IPS-18a (cell line): ENCODE measurements around the gene VPS45.
"Not testable (repeated sequence)": the region's sequence is repeated elsewhere in the genome, so short reads cannot be mapped to it uniquely, and the experiment has no call there.

Experiments used
- H3K27ac ChIP-seq: one replicate; pipeline ENCODE4 v1.5.1; 2013; ENCODE audit warnings: low read length
- H3K27me3 ChIP-seq: one replicate; pipeline ENCODE4 v1.6.1; 2013; ENCODE audit warnings: mild to moderate bottlenecking, low read length; ENCODE audit not compliant: control insufficient read depth, insufficient read depth
- H3K36me3 ChIP-seq: one replicate; pipeline ENCODE4 v1.6.1; 2013; ENCODE audit warnings: low read depth, low read length; ENCODE audit not compliant: control insufficient read depth
- H3K4me1 ChIP-seq: one replicate; pipeline ENCODE4 v1.6.1; 2013; ENCODE audit warnings: low read depth, low read length; ENCODE audit not compliant: control insufficient read depth
- H3K4me3 ChIP-seq: one replicate; pipeline ENCODE4 v1.5.1; 2013; ENCODE audit warnings: low read length
- H3K9ac ChIP-seq: one replicate; pipeline ENCODE4 v1.6.1; 2013; ENCODE audit warnings: mild to moderate bottlenecking, low read length, moderate library complexity
- H3K9me3 ChIP-seq: one replicate; pipeline ENCODE4 v1.6.1; 2013; ENCODE audit warnings: low read depth, low read length; ENCODE audit not compliant: control insufficient read depth

VPS45 gene

GRCh38 chr1:150053926-150054325 lies 13.7 kb upstream of the VPS45 start:
- Histone ChIP-seq H3K4me1 (peaks cover 4% of the 10 kb centered on the region), H3K27me3 (no peaks in the 10 kb centered on the region), H3K4me3 (no peak overlapping the region), H3K9me3 (no peaks in the 10 kb centered on the region), H3K9ac (no peak overlapping the region), H3K36me3 (no peaks in the 10 kb centered on the region), H3K27ac (no peak overlapping the region)

GRCh38 chr1:150055507-150055906 lies 12.1 kb upstream of the VPS45 start:
- H3K4me3 ChIP-seq, H3K27ac ChIP-seq, H3K27me3 ChIP-seq, H3K4me1 ChIP-seq, H3K9me3 ChIP-seq, H3K9ac ChIP-seq, H3K36me3 ChIP-seq: not testable (repeated sequence)

- Histone ChIP-seq H3K36me3 (no peaks in the 10 kb centered on the region), H3K27me3 (no peaks in the 10 kb centered on the region), H3K9ac (no peak overlapping the region), H3K4me1 (no peaks in the 10 kb centered on the region), H3K9me3 (no peaks in the 10 kb centered on the region), H3K27ac (no peak overlapping the region), H3K4me3 (no peak overlapping the region)
Observed at GRCh38 chr1:150056407-150056806, 11.2 kb upstream of the VPS45 start.

GRCh38 chr1:150060260-150060659 lies 7.3 kb upstream of the VPS45 start:
- Histone ChIP-seq H3K9ac (no peak overlapping the region), H3K36me3 (no peaks in the 10 kb centered on the region), H3K9me3 (no peaks in the 10 kb centered on the region), H3K4me3 (no peak overlapping the region), H3K27ac (no peak overlapping the region), H3K27me3 (no peaks in the 10 kb centered on the region), H3K4me1 (no peaks in the 10 kb centered on the region)

- no peaks in the 10 kb centered on the region for H3K36me3 ChIP-seq
- H3K9me3 ChIP-seq = no peaks in the 10 kb centered on the region
- no peak overlapping the region for H3K4me3 ChIP-seq
- no peak overlapping the region for H3K9ac ChIP-seq
- no peak overlapping the region for H3K27ac ChIP-seq
- peaks cover 9% of the 10 kb centered on the region for H3K4me1 ChIP-seq
- no peaks in the 10 kb centered on the region for H3K27me3 ChIP-seq
Observed at GRCh38 chr1:150061632-150062101, 5.9 kb upstream of the VPS45 start.

GRCh38 chr1:150062113-150062512 lies 5.5 kb upstream of the VPS45 start:
- no peak overlapping the region for H3K27ac ChIP-seq
- H3K4me3 ChIP-seq = no peak overlapping the region
- H3K36me3 ChIP-seq = no peaks in the 10 kb centered on the region
- H3K9me3 ChIP-seq = no peaks in the 10 kb centered on the region
- no peaks in the 10 kb centered on the region for H3K27me3 ChIP-seq
- H3K4me1 ChIP-seq = peaks cover 9% of the 10 kb centered on the region
- no peak overlapping the region for H3K9ac ChIP-seq

- H3K36me3 ChIP-seq = peaks cover 3% of the 10 kb centered on the region
- no peaks in the 10 kb centered on the region for H3K27me3 ChIP-seq
- H3K4me1 ChIP-seq = peaks cover 17% of the 10 kb centered on the region
- H3K9ac ChIP-seq = no peak overlapping the region
- no peak overlapping the region for H3K4me3 ChIP-seq
- no peaks in the 10 kb centered on the region for H3K9me3 ChIP-seq
- H3K27ac ChIP-seq = no peak overlapping the region
Observed at GRCh38 chr1:150065184-150065871, 2.2 kb upstream of the VPS45 start.

GRCh38 chr1:150066328-150066727 lies 1.2 kb upstream of the VPS45 start:
- Histone ChIP-seq H3K27ac (peak overlapping the region; percentile 95), H3K9me3 (no peaks in the 10 kb centered on the region), H3K4me3 (peak overlapping the region; percentile 93), H3K36me3 (peaks cover 3% of the 10 kb centered on the region), H3K9ac (peak overlapping the region; percentile 96), H3K4me1 (peaks cover 17% of the 10 kb centered on the region), H3K27me3 (no peaks in the 10 kb centered on the region)

GRCh38 chr1:150066838-150067183 lies 765 bp upstream of the VPS45 start:
- H3K27me3 ChIP-seq = no peaks in the 10 kb centered on the region
- H3K36me3 ChIP-seq = peaks cover 3% of the 10 kb centered on the region
- no peaks in the 10 kb centered on the region for H3K9me3 ChIP-seq
- peaks cover 17% of the 10 kb centered on the region for H3K4me1 ChIP-seq
- peak overlapping the region; percentile 95 for H3K27ac ChIP-seq
- H3K4me3 ChIP-seq = peak overlapping the region; percentile 93
- H3K9ac ChIP-seq = peak overlapping the region; percentile 96

GRCh38 chr1:150068109-150068435 lies 496 bp downstream of the VPS45 start:
- Histone ChIP-seq H3K9ac (peak overlapping the region; percentile 96), H3K27ac (no peak overlapping the region), H3K9me3 (no peaks in the 10 kb centered on the region), H3K27me3 (no peaks in the 10 kb centered on the region), H3K4me1 (peaks cover 17% of the 10 kb centered on the region), H3K36me3 (peaks cover 3% of the 10 kb centered on the region), H3K4me3 (peak overlapping the region; percentile 93)

- H3K27me3 ChIP-seq = no peaks in the 10 kb centered on the region
- H3K4me3 ChIP-seq = no peak overlapping the region
- H3K9ac ChIP-seq = no peak overlapping the region
- H3K27ac ChIP-seq = no peak overlapping the region
- H3K36me3 ChIP-seq = peaks cover 10% of the 10 kb centered on the region
- H3K4me1 ChIP-seq = peaks cover 17% of the 10 kb centered on the region
- no peaks in the 10 kb centered on the region for H3K9me3 ChIP-seq
Observed at GRCh38 chr1:150069923-150070322, 2.3 kb downstream of the VPS45 start.

GRCh38 chr1:150072959-150073358 lies 5.4 kb downstream of the VPS45 start:
- Histone ChIP-seq H3K36me3 (peaks cover 13% of the 10 kb centered on the region), H3K4me3 (no peak overlapping the region), H3K27me3 (no peaks in the 10 kb centered on the region), H3K9me3 (no peaks in the 10 kb centered on the region), H3K27ac (no peak overlapping the region), H3K4me1 (peaks cover 8% of the 10 kb centered on the region), H3K9ac (no peak overlapping the region)
